NCI-H2171 treated with DMSO at 0.1 percent for 48 hours (cell line): ENCODE measurements around the gene TNFRSF14.

Experiments
- DNase-seq: peaks from one replicate; lab custom pipeline; 2025; lab: John Stamatoyannopoulos, UW

The TNFRSF14 gene

GRCh38 chr1:2588661-2589430 is 32.7 kb downstream of the TNFRSF14 start:
- DNase-seq = no peak

DNA sequence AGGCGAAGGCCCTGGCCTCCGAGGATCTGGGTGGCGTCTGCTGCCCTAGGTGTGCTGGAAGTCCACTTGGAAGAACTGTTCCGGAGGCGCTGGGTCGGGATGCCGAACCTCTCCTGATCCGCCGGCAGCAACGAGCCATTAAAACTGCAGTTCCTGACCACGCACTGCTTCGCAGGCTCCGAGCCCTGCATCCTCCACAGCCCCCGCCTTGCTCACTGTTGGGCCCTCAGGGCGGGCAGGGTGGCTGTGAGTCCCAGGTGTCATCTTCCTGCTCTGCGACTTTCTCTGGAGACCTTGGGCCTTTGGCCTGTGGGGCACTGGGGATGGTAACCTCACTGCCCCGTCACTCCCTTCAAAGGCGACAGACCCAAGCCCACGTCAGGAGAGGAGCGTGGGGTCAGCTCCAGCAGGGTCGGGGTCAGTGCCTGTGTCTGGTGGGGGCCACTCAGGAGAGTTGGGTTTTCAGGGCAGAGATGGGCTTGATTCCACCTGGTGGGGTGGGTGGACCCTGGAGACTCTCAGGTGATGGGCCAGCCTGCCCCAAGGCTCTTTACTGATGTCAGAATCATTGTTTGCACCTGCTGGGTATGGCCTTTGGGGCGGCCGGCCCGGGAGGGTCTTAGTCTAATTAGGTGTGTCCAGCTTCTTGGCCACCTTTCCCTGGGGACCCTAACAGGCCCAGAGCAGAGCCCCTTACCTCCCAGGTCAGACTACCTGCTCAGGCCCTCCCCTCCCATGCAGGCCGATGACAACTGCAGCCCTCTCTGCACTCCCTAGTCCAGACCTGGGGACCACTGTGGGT is 33.5 kb downstream of the TNFRSF14 start:
- no peak for DNase-seq

- no peak for DNase-seq
Observed at GRCh38 chr1:2590233-2591141, 34.3 kb downstream of the TNFRSF14 start.

- no peak for DNase-seq
Observed at GRCh38 chr1:2591233-2591580, 35.0 kb downstream of the TNFRSF14 start.

GRCh38 chr1:2591581-2592261 is 35.5 kb downstream of the TNFRSF14 start:
- no peak for DNase-seq

GRCh38 chr1:2592672-2593071 is 36.5 kb downstream of the TNFRSF14 start:
- no peak for DNase-seq

GRCh38 chr1:2593251-2593878 is 37.2 kb downstream of the TNFRSF14 start:
- DNase-seq = no peak

- DNase-seq = peak; percentile 53
Observed at GRCh38 chr1:2594001-2594640, 38.0 kb downstream of the TNFRSF14 start.

DNA sequence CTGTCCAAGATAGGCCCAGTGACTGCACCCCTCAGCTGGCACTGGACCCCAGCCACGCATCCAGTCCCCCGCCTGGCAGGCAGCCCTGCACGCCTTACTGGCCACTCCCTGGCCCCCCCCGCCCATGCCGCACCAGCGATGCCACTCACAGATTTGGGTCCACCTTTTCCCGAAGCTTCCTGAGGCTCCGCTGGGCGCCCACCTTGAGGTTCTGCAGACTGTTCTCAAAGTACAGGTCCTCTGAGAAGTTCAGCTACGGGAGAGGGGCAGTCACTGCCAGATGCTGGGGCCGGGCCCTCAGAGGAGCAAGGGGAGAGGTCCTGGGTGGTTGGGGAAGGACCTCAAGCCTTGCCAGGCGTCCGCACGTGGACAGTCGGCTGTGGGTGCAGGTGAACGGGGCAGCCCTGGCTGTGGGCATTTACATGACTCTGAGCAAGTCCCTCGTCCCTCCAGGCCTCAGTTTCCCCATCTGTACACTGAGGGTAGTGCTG is 38.5 kb downstream of the TNFRSF14 start:
- no peak for DNase-seq

DNA sequence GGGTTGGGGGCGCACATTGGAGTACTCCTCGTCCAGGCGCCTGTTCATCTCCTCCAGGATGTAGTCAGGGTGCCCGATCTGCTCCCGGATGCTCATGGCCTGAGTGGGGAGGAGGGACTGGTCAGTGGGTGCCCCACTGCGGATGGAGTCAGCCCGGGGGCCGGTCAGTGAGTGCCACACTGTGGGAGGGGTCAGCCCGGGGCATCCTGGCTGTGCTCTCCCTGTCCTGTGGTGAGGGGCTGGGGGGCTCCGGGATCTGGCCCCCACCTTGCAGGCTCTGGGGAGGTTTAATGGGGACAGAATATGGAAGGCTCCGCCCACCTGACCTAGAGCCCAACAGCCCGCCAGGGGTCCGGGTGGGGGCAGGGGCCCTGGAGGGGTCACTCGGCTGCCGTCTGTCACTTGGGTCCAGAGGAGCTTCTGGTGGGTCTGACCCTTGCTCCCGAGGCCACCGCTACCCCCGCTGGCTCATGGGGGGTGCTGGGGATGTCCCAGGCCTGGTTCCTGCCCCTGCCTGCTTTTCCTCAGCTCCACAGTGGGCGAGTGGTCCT is 39.2 kb downstream of the TNFRSF14 start:
- DNase-seq = no peak

GRCh38 chr1:2595812-2596529 is 39.8 kb downstream of the TNFRSF14 start:
- no peak for DNase-seq

- peak; percentile 72 for DNase-seq
Observed at GRCh38 chr1:2596530-2597333, 40.6 kb downstream of the TNFRSF14 start.

GRCh38 chr1:2597441-2598328 is 41.5 kb downstream of the TNFRSF14 start:
- no peak for DNase-seq

GRCh38 chr1:2598329-2598931 is 42.3 kb downstream of the TNFRSF14 start:
- DNase-seq = no peak

GRCh38 chr1:2601721-2602303 is 45.6 kb downstream of the TNFRSF14 start:
- DNase-seq = no peak

DNA sequence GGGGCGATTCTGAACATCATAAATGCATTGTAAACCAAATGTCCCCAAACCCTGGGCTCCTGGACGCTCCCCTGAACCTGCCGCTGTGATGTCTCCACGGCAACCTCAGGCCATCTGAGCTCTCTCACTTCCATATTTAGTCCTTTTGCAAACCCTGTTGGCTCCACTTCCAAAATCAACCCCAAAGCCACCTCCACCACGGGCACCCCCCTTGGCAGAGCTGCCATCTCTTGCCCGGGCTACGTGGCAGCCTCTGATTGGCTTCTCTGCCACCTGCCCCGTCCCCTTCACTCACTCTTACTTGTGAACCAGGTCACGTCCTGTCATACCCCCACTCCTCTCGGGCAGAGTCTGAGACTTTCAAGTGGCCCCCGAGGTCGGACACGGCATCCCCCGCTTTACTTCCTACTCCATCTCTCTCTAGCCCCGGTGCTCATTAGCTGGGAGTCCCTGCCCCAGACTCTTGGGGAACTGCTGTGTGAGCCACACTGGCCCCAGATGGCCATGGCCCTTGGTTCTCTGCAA is 46.2 kb downstream of the TNFRSF14 start:
- no peak for DNase-seq
